GM18502 (cell line): Measurements from ENCODE around the gene PLBD2.

Experiments
- ATAC-seq: cut with Tn5 transposase; IDR thresholded peaks from one replicate; pipeline ENCODE4 v1.9.1; 2021; ENCODE audit warnings: mild to moderate bottlenecking; ENCODE audit not compliant: unreplicated experiment, poor library complexity

PLBD2 gene

DNA sequence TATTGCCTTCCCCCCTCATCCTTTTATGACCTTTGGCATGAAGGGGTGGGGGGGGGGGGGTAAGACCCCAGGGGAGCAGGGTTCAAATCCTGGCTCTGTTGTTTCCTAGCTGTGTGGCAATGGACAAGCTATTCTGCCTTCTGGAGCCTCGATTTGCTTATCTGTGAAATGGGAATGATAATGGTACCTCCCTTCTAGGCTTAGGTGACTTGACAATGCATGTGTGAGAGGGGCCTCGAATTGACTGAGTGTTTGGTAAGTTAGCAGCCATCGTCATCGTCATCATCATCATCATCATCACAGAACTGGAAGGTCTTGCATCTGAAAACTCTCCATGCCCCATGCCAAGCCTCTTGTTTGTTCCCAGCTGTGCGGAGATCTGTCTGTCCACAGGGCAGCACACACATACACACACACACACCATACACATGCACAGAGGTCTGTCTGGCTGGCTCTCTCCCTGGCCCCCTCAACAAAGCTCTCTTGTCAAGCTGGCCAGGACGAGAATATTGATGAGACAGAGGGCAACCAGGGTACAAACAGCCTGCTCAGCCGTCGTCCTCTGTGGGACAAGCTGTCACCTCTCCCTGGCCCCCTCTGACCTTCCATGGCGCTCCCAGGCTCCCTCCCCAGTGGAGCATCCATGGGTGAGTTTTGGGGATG lies 51.2 kb downstream of the PLBD2 start:
- no peak for ATAC-seq

DNA sequence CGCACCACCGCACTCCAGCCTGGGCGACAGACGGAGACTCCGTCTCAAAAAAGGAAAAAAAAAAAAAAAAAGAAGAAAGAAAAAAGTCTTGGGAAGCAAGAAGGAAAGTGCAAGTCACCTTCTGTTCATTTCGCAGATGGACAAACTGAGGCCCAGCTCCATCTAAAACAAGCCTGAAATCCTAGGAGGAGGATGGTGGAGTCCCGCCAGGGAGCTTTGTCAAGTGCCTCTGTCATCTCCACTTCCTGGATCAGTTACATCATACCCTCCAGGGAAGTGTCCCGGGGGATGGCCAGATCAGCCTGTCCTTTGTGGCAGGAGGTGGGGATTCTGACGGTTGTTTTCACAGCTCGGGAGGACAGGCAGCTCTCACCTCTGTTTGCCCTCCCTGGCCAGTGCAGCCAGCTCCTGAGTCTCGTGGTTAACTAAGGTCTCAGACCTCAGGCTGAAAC lies 55.1 kb downstream of the PLBD2 start:
- no peak for ATAC-seq

DNA sequence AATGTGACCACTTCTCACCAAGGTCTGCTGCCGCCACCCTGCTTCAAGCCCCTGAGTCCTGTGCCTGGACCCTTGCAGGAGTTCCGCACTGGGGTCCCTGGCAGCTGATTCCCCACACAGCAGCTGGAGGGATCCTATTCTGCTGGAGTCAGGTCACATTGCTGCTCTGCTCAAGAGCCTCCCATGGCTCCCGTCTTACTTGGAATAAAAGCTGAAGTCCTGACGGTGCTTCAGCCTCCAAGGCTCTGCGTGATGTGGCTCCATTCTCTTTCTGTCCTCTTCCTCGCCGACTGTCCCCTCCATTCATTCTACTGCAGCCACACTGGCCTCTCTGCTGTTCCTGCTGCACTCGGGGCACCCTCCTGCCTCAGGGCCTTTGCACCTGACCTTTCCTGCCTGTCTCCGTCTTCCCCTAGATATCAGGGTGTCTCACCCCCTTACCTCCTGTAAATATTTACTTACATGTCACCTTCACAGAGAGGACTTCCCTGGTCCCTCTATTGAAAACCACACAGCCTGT lies 56.2 kb downstream of the PLBD2 start:
- ATAC-seq = no peak

DNA sequence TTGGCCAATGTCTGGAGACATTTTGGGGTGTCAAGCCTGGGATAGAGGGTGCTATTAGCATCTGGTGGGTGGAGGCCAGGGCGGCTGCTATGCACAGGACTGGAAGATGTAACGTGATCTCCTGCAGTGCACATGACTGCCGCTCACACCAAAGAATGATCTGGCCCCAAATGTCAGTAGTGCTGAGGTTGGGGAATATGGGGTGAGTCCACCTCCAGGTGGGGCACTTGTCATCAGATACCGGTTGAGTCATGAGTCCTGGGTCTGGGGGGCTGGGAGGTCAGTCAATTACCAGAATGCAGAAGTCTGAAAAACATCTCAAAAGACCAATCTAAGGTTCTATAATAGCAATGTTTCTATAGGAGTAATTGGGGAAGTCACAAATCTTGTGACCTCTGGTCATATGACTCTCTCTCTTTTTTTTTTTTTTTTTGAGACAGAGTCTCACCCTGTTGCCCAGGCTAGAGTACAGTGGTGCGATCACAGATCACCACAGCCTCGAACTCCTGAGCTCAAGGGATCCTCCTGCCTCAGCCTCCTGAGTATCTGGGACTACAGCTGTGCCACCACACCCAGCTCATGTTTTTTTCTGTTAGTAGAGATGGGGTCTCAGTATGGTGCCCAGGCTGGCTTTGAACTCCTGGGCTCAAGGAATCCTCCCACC lies 57.8 kb downstream of the PLBD2 start:
- no peak for ATAC-seq

DNA sequence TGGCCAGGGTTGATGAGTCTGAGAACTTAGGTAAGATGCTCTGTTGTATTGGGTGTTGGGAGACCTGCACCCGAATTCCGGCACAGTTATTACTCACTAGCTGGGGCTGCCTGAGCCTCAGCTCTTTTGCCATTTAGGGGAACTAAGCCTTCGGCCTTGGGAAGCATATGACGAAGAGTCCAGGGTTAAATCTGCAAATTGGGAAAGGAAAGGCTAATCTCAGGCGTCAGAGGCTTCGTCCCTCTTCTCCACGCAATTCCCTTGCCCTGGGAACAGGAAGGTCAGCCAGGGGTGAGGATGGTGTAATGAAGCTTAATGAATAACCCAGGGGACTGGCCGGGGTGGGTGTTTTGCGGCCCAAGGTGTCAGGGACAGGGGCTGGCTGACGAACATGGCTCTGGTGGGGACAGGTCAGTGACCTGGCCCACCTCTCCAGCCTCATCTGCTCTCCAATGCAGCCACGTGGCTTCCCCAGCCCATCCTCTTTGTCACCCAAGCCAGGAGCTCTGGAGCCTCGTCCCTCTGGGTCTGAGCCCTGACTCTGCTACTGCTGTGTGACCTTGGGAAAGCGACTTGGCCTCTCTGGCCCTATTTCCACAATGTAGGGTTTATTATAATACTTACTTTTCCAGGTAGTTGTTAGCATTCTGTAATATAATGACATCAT lies 60.0 kb downstream of the PLBD2 start:
- no peak for ATAC-seq

DNA sequence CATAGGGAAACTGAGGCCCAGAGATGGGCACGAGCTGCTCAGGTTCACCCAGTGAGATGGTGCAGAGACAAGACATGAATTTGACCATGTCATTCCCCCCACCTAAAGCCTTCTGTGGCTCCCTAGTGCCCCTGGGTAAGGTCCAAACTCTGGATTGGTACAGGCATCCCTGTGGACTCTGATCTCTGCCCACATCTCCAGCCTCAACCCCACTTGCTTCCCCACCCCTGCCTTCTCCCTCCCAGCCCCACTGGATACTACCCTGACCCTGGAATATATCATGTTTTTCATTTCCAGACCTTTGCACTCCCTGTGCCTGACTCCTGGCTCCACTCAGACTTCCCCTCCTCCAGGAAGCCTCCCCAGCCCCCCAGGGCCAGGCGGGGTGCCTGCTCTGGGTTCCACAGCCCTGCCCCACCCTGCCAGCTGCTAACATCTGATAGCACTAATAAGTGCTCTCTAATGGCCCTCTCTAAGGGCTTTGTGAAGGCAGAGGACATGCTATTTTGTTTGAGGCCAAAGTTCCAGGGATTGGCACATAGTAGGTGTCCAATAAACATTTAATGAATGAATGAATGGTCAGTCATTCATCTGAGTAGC lies 62.7 kb downstream of the PLBD2 start:
- no peak for ATAC-seq

- peak; percentile 92 for ATAC-seq
Observed at GRCh38 chr12:113422030-113422885, 63.9 kb downstream of the PLBD2 start, which contains the start of gene SDSL. Gene SDSL (plus strand): TSS chr12:113422380. CDS start chr12:113427983, 5,603 bp downstream.

GRCh38 chr12:113422886-113423669 lies 64.7 kb downstream of the PLBD2 start:
- no peak for ATAC-seq

- no peak for ATAC-seq
Observed at GRCh38 chr12:113424456-113424855, 66.1 kb downstream of the PLBD2 start.

DNA sequence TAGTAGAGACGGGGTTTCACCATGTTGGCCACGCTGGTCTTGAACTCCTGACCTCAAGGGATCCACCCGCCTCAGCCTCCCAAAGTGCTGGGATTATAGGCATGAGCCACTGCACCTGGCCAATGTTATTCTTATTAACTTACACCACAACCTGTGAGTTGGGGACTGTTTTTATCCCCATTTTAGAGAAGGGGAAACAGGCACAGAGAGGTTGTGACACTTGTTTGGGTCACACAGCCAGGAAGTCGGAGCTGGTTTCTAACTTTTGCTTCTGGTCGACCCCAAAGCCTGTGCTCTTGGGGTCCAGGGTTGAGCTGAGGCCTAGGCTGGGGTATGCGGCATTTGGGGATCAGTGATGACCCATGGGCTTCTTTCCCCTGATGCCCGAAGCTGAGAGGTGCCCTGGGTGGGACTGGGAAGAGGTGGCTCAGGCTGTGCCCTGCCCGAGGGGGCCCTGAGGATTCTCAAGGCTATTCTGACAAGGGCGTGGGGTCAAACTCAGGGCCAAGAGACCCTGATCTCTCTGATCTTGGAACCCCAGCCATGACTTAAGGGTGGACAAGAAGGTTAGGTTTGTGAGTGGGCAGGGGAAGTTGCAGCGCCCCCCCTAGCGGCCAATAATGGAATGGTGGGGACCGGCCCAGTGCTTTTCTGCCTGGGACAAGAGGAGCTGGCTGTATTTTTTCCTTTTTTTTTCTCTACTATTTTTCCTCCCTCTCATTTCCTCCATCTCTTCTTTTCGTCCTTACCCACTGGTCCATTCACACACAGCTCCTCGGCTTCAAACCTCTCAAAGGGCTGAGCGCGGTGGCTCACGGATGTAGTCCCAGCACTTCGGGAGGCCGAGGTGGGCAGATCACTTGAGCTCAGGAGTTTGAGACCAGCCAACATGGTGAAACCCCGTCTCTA lies 66.8 kb downstream of the PLBD2 start:
- ATAC-seq = no peak

DNA sequence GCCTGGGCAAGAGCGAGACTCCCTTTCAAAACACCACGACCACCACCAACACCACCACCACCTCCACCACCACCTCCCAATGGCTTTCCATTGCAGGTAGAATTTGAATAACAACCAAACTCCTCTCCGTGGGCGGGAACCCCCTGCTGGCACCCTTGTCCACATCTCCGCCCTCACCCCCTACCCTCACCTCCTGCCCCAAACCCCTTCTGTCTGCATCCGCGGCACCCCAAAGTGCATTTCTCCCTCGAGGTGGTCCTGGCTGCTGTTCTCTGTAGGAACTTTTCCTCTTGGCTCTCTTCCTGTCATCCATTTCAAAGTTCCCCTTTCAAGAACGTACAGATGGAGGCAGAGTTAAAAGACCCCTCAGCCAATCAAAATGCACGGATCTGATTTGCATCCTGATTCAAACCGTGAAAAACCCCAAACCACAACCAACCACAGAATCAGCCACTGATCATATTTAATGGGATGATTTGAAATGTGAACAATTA lies 67.6 kb downstream of the PLBD2 start:
- ATAC-seq = no peak

DNA sequence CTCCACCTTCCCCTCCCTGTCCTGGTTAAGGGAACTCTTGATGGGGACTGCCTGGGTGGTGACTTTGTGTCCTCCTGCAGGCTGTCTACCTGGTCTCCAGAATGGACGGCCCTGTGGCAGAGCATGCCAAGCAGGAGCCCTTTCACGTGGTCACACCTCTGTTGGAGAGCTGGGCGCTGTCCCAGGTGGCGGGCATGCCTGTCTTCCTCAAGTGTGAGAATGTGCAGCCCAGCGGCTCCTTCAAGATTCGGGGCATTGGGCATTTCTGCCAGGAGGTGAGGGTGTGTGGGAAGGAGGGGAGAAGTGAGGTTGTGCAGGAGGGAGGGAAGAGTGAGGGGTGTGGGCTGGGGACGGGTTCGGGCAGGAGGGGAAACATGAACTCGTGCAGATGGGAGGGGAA lies 69.5 kb downstream of the PLBD2 start:
- no peak for ATAC-seq

GRCh38 chr12:113428482-113428881 lies 70.1 kb downstream of the PLBD2 start:
- no peak for ATAC-seq

DNA sequence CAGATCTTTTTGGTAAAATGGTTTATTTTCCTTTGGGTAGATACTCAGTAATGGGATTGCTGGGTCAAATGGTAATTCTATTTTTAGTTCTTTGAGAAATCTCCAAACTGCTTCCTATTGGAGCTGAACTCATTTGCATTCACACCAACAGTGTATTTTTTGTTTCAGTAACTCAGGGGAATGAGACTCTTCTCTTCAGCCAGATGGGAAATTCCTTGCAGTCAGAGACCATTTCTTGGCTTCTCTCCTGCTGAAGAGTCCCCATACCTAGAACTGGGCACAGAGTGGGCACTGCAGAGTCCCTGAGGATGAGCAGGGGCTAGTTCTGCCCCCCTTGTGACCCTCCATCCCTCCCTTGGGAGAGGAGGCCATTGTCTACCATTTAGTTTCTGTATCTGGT lies 74.6 kb downstream of the PLBD2 start:
- ATAC-seq = no peak

DNA sequence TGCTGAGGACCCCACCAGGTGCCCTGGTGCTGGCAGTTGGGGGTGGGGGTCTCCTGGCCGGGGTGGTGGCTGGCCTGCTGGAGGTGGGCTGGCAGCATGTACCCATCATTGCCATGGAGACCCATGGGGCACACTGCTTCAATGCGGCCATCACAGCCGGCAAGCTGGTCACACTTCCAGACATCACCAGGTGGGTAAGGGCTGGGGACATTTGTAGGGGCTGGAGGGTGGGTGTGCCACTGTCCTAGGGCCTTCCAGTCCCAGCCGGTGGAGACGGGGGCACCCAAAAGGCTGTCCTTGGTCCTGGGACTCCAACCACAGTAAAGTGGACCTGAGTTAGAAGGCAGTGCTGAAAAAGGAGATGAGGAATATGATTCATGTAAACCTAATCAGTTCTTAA lies 77.0 kb downstream of the PLBD2 start:
- ATAC-seq = no peak

GRCh38 chr12:113436586-113436985 lies 78.2 kb downstream of the PLBD2 start:
- no peak for ATAC-seq

GRCh38 chr12:113436993-113437728 lies 78.8 kb downstream of the PLBD2 start:
- no peak for ATAC-seq
